Bronchial epithelial cell (primary cell): Measurements from ENCODE around the gene MRPL39. TPM values are rescaled to one million over a fixed set of nuclear protein-coding genes. Genes with fewer than 3 reads are reported as not detected.

Experiments used
- DNase-seq: peaks from one replicate; pipeline ENCODE4 v3.0.0-alpha.2; 2010; ENCODE audit warnings: low read depth
- FAIRE-seq: peaks from 2 replicates; lab custom pipeline; 2011; peaks lifted over from hg19 to GRCh38; lab: Jason Lieb, UNC
- H3K27me3 ChIP-seq: 2 replicates; pipeline ENCODE4 v1.5.1; 2011; ENCODE audit warnings: low read length; ENCODE audit not compliant: control insufficient read depth, insufficient read depth
- H3K36me3 ChIP-seq: 2 replicates; pipeline ENCODE4 v1.5.1; 2011; ENCODE audit warnings: low read length; ENCODE audit not compliant: control insufficient read depth, insufficient read depth
- H3K4me3 ChIP-seq: 2 replicates; pipeline ENCODE4 v1.5.1; 2011; ENCODE audit warnings: mild to moderate bottlenecking, low read depth, low read length, control low read depth
- total RNA-seq: library from RNA; depleted of rRNA; stranded (reverse); fragments of >200 nt; gene quantifications from 2 replicates; pipeline ENCODE4 v1.2.1, GENCODE V29; 2014
- TF ChIP-seq, protein P1 (sequence below): IDR thresholded peaks from 2 replicates; pipeline ENCODE4 v1.5.1; 2011; ENCODE audit warnings: mild to moderate bottlenecking, moderate library complexity, low read length, control low read depth, inconsistent platforms; ENCODE audit not compliant: insufficient read depth, severe bottlenecking

Gene MRPL39
- total RNA-seq, 1 donor from 2014 or later: 26.6 TPM

DNA sequence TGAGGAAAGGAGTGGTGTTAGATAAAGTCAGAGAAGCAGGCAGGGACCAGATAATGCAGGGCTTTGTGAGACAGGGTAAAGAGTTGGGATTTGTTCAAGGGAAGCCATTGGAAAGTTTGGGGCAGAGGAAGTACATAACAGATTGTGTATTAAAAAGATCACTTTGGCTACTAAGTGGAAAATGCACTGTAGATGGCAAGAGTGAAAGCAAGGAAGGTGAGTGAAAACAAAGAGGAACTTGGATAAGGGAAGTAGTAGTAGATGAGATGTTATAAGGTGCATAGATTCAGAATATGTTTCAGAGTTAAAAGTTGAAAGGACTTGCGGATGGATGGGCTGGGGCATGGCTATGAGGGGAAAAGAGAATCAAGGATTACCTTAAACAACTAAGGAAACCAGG lies 17.4 kb downstream of the MRPL39 start:
- TF ChIP-seq, protein P1, sequence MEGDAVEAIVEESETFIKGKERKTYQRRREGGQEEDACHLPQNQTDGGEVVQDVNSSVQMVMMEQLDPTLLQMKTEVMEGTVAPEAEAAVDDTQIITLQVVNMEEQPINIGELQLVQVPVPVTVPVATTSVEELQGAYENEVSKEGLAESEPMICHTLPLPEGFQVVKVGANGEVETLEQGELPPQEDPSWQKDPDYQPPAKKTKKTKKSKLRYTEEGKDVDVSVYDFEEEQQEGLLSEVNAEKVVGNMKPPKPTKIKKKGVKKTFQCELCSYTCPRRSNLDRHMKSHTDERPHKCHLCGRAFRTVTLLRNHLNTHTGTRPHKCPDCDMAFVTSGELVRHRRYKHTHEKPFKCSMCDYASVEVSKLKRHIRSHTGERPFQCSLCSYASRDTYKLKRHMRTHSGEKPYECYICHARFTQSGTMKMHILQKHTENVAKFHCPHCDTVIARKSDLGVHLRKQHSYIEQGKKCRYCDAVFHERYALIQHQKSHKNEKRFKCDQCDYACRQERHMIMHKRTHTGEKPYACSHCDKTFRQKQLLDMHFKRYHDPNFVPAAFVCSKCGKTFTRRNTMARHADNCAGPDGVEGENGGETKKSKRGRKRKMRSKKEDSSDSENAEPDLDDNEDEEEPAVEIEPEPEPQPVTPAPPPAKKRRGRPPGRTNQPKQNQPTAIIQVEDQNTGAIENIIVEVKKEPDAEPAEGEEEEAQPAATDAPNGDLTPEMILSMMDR: no peak
- no peak for FAIRE-seq
- H3K4me3 ChIP-seq: no peak overlapping the region
- H3K27me3 ChIP-seq: no peaks in the 10 kb centered on the region
- H3K36me3 ChIP-seq: peaks cover 4% of the 10 kb centered on the region
- DNase-seq: no peak

GRCh38 chr21:25586791-25587190 lies 20.5 kb downstream of the MRPL39 start:
- Histone ChIP-seq H3K36me3 (peaks cover 3% of the 10 kb centered on the region), H3K4me3 (no peak overlapping the region), H3K27me3 (no peaks in the 10 kb centered on the region)
- TF ChIP-seq, protein P1: no peak
- FAIRE-seq (no peak), DNase-seq (no peak)

DNA sequence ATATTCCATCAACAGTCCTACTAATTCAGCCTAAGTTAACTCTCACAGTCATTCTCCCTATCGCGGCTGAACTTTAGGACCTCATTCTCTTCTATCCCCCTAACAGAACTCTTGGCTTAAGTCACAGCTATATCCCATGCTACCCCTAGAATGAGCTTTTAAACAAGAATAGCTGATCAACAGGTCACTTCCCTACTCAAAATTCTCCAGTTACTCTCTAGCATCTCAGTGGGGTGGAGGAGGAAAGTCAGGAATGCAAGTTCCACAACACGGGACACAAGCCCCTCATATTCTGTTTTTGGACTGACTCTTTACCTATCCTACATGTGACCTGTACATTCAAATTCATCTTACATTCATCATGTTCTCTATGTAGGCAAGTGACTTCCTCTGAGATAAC lies 21.0 kb downstream of the MRPL39 start:
- DNase-seq: no peak
- H3K4me3 ChIP-seq: no peak overlapping the region
- no peaks in the 10 kb centered on the region for H3K27me3 ChIP-seq
- TF ChIP-seq, protein P1: no peak
- H3K36me3 ChIP-seq: peaks cover 4% of the 10 kb centered on the region
- FAIRE-seq: no peak

- no peaks in the 10 kb centered on the region for H3K27me3 ChIP-seq
- H3K36me3 ChIP-seq: peaks cover 4% of the 10 kb centered on the region
- DNase-seq (no peak), FAIRE-seq (no peak)
- TF ChIP-seq, protein P1: no peak
- no peak overlapping the region for H3K4me3 ChIP-seq
Measured at GRCh38 chr21:25584833-25585676, 22.2 kb downstream of the MRPL39 start.

DNA sequence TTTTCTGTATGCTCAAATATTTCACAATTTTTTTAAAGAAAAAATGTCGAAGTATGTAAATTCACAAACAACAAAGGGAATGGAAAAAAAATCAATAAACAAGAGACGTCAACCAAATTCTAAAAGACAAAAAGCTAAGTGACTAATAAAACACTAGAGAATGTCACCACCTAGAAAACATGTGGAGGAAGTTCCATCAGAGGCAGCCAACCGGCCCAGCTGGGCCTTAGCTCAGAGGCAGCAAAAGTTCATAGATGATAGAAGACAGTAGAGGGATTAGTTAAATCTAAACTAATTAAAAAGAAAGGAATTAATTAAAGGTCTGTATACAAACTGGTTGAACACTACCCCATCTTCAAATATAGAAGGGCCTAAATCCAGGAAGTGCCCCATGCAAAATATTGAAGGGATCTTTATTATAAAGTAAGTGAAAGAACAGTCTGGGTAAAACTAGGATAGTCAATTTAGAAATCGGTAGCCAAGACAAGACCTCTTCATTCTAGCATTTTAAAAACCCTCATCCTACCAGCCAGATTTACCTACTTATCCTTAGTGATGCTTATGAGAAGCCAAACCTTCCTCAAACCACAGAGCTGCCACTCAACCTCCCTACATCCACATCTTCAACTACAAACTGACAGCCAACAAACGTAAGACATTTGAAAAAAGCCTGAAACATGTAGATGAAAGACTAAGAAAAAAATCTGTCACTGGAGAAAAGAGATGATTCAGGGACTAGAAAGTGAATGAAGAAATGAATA lies 23.7 kb downstream of the MRPL39 start:
- FAIRE-seq (no peak), DNase-seq (no peak)
- Histone ChIP-seq H3K4me3 (no peak overlapping the region), H3K36me3 (peaks cover 3% of the 10 kb centered on the region), H3K27me3 (no peaks in the 10 kb centered on the region)
- TF ChIP-seq, protein P1: no peak
